ENCODE data around the gene DPP6.

Gene DPP6

GRCh38 chr7:154848464-154848863, 796.3 kb downstream of the DPP6 start:
- no peak for TF ChIP-seq CTCF (IDR thresholded peaks at IDR 0.05; ENCODE audit: insufficient read depth, low read length, poor library complexity, severe bottlenecking)
- Histone ChIP-seq H3K36me3 (ENCODE audit: control insufficient read depth, insufficient read depth, low read length) (no peaks in the 10 kb centered on the region), H3K27me3 (replicated peaks; ENCODE audit: control insufficient read depth, insufficient read depth, low read length) (no peaks in the 10 kb centered on the region; the same call in 1 of the 2 replicates), H3K4me3 (replicated peaks; ENCODE audit: low read depth, low read length) (no peak overlapping the region)
- no peak for DNase-seq (ENCODE audit: extremely low read depth, insufficient read length)

- Histone ChIP-seq H3K27me3 (replicated peaks; ENCODE audit: control insufficient read depth, insufficient read depth, low read length) (no peaks in the 10 kb centered on the region), H3K36me3 (ENCODE audit: control insufficient read depth, insufficient read depth, low read length) (no peaks in the 10 kb centered on the region), H3K4me3 (replicated peaks; ENCODE audit: low read depth, low read length) (no peak overlapping the region)
- TF ChIP-seq CTCF (IDR thresholded peaks at IDR 0.05; ENCODE audit: insufficient read depth, low read length, poor library complexity, severe bottlenecking), result no peak
- no peak for DNase-seq (ENCODE audit: extremely low read depth, insufficient read length)
Measured at GRCh38 chr7:154852205-154852604, 800.0 kb downstream of the DPP6 start.

- no peak for DNase-seq (ENCODE audit: extremely low read depth, insufficient read length)
- TF ChIP-seq CTCF (IDR thresholded peaks at IDR 0.05; ENCODE audit: insufficient read depth, low read length, poor library complexity, severe bottlenecking), result no peak
- Histone ChIP-seq H3K27me3 (replicated peaks; ENCODE audit: control insufficient read depth, insufficient read depth, low read length) (no peaks in the 10 kb centered on the region), H3K36me3 (ENCODE audit: control insufficient read depth, insufficient read depth, low read length) (no peaks in the 10 kb centered on the region), H3K4me3 (replicated peaks; ENCODE audit: low read depth, low read length) (no peak overlapping the region)
Measured at GRCh38 chr7:154853063-154853726, 801.0 kb downstream of the DPP6 start.

- no peak for DNase-seq (ENCODE audit: extremely low read depth, insufficient read length)
- Histone ChIP-seq H3K36me3 (ENCODE audit: control insufficient read depth, insufficient read depth, low read length) (no peaks in the 10 kb centered on the region), H3K27me3 (replicated peaks; ENCODE audit: control insufficient read depth, insufficient read depth, low read length) (no peaks in the 10 kb centered on the region), H3K4me3 (replicated peaks; ENCODE audit: low read depth, low read length) (no peak overlapping the region)
- no peak for TF ChIP-seq CTCF (IDR thresholded peaks at IDR 0.05; ENCODE audit: insufficient read depth, low read length, poor library complexity, severe bottlenecking)
Measured at GRCh38 chr7:154853727-154854095, 801.5 kb downstream of the DPP6 start.

- DNase-seq (ENCODE audit: extremely low read depth, insufficient read length), result no peak
- TF ChIP-seq CTCF (IDR thresholded peaks at IDR 0.05; ENCODE audit: insufficient read depth, low read length, poor library complexity, severe bottlenecking), result no peak
- no peaks in the 10 kb centered on the region for H3K27me3 ChIP-seq (replicated peaks; ENCODE audit: control insufficient read depth, insufficient read depth, low read length)
- no peaks in the 10 kb centered on the region for H3K36me3 ChIP-seq (ENCODE audit: control insufficient read depth, insufficient read depth, low read length)
- no peak overlapping the region for H3K4me3 ChIP-seq (replicated peaks; ENCODE audit: low read depth, low read length)
Measured at GRCh38 chr7:154854836-154855235, 802.6 kb downstream of the DPP6 start.

GRCh38 chr7:154855366-154855765, 803.2 kb downstream of the DPP6 start:
- Histone ChIP-seq H3K36me3 (ENCODE audit: control insufficient read depth, insufficient read depth, low read length) (no peaks in the 10 kb centered on the region), H3K4me3 (replicated peaks; ENCODE audit: low read depth, low read length) (no peak overlapping the region), H3K27me3 (replicated peaks; ENCODE audit: control insufficient read depth, insufficient read depth, low read length) (no peaks in the 10 kb centered on the region)
- no peak for DNase-seq (ENCODE audit: extremely low read depth, insufficient read length)
- no peak for TF ChIP-seq CTCF (IDR thresholded peaks at IDR 0.05; ENCODE audit: insufficient read depth, low read length, poor library complexity, severe bottlenecking)

All from GM06990 (cell line).